HG02970 (cell line): ENCODE results near the gene PRR15L.
"Not testable (repeated sequence)": the region's sequence is repeated elsewhere in the genome, so short reads cannot be mapped to it uniquely, and the experiment has no call there.

Experiments
- ATAC-seq: cut with Tn5 transposase; IDR thresholded peaks from one replicate; pipeline ENCODE4 v1.9.1; 2021; ENCODE audit warnings: mild to moderate bottlenecking, moderate library complexity, moderate number of reproducible peaks; ENCODE audit not compliant: unreplicated experiment, low FRiP score

Gene PRR15L

GRCh38 chr17:47957591-47958490 lies at the start of gene PRR15L:
Gene PRR15L, minus strand, starts transcription at chr17:47957883. Its CDS starts 4,649 bp downstream, at chr17:47953234.
- no peak for ATAC-seq

- ATAC-seq: no peak
Observed at GRCh38 chr17:48006936-48007709, 49.4 kb upstream of the PRR15L start.

GRCh38 chr17:48004983-48005382 lies 47.3 kb upstream of the PRR15L start:
- ATAC-seq: no peak

GRCh38 chr17:48003417-48004151 lies 45.9 kb upstream of the PRR15L start:
- ATAC-seq: no peak

- no peak for ATAC-seq
Observed at GRCh38 chr17:48002916-48003416, 45.3 kb upstream of the PRR15L start.

- no peak for ATAC-seq
Observed at GRCh38 chr17:48002266-48002915, 44.7 kb upstream of the PRR15L start.

GRCh38 chr17:48001657-48002056 lies 44.0 kb upstream of the PRR15L start:
- not testable (repeated sequence) for ATAC-seq

GRCh38 chr17:48001197-48001596 lies 43.5 kb upstream of the PRR15L start:
- no peak for ATAC-seq

GRCh38 chr17:47999582-47999981 lies 41.9 kb upstream of the PRR15L start:
- no peak for ATAC-seq

GRCh38 chr17:47998044-47998443 lies 40.4 kb upstream of the PRR15L start:
- no peak for ATAC-seq

- ATAC-seq: no peak
Observed at GRCh38 chr17:47997586-47997985, 39.9 kb upstream of the PRR15L start.

GRCh38 chr17:47996201-47996600 lies 38.5 kb upstream of the PRR15L start:
- no peak for ATAC-seq

GRCh38 chr17:47995241-47995935 lies 37.7 kb upstream of the PRR15L start:
- no peak for ATAC-seq

GRCh38 chr17:47994724-47995123 lies 37.0 kb upstream of the PRR15L start:
- ATAC-seq: no peak

GRCh38 chr17:47993964-47994363 lies 36.3 kb upstream of the PRR15L start:
- no peak for ATAC-seq

GRCh38 chr17:47993031-47993564 lies 35.4 kb upstream of the PRR15L start:
- no peak for ATAC-seq

GRCh38 chr17:47992216-47992615 lies 34.5 kb upstream of the PRR15L start:
- no peak for ATAC-seq

- ATAC-seq: no peak
Observed at GRCh38 chr17:47990962-47991731, 33.5 kb upstream of the PRR15L start.
